CD4-positive, alpha-beta T cell treated with Interleukin-2 at 100 ng/mL for 4 hours (primary cell): ENCODE data around the gene PITPNC1.
"Not testable (repeated sequence)": the region's sequence is repeated elsewhere in the genome, so short reads cannot be mapped to it uniquely, and the experiment has no call there.

ENCODE experiments used
- DNase-seq: peaks from one replicate; pipeline ENCODE4 v3.0.0-alpha.2; 2020; ENCODE audit warnings: low spot score

PITPNC1 gene

DNA sequence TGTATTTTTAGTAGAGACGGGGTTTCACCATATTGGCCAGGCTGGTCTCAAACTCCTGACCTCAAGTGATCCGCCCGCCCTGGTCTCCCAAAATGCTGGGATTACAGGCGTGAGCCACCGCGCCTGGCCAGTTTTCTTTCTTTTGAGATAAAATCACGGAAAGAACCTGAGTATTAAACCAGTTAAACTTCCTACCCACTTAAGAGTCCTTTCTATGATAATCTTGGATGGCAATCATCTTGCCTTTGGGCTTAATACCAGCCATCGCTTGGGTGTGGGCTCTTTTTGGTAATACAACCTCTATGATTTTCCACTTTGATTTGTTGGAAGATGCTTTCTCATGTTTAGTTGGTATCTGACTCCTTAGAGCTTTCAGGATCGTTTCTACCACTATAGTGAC lies 24.0 kb downstream of the PITPNC1 start:
- no peak for DNase-seq

DNA sequence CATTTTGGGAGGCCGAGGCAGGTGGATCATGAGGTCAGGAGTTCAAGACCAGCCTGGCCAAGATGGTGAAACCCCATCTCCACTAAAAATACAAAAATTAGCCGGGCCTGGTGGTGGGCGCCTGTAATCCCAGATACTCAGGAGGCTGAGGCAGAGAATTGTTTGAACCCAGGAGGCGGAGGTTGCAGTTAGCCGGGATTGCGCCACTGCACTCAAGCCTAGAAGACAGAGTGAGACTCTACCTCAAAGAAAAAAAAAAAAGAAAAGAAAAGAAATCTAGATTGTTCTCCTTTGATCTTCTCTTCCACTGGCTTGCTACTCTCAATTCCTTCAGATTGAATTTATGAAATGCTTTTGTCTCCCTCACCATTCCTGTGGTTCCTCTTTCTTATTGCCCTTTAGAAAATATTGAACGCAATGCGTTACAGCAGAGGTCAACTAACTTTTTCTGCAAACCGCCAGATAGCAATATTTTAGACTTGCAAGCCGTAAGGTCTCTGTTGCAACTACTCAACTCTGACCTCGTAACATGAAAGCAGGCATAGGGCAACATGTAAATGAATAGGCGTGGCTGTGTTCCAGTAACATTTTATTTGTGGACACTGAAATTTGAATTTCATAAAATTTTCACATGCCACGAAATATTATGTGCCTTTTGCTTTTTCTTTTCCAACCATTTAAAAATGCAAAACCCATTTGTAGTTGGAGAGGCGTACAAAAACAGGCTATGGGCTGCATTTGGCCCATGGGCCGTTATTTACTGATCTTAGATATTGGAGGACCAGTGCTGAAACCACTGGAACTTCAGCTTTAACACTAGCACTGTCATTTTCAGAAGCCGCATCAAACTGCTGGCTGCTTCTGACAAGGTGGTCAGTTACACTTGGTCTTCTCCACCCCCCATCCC lies 24.8 kb downstream of the PITPNC1 start:
- DNase-seq = no peak

DNA sequence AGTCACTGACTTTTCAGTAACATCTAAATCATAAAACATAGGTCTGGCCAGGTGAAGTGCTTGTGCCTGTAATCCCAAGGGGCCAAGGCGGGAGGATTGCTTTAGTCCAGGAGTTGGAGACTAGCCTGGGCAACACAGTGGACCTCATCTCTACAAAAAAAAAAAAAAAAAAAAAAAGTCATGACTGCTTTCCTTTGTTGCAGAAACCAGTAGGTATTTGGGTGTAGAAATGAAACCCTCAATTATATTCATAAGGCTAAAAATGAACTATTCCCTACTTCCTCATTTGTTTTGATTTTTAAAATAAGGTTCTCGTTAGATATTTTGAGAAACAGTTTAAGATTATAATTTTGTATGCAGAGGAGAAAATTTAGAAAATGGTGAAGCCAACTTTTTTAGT lies 26.0 kb downstream of the PITPNC1 start:
- DNase-seq = no peak

DNA sequence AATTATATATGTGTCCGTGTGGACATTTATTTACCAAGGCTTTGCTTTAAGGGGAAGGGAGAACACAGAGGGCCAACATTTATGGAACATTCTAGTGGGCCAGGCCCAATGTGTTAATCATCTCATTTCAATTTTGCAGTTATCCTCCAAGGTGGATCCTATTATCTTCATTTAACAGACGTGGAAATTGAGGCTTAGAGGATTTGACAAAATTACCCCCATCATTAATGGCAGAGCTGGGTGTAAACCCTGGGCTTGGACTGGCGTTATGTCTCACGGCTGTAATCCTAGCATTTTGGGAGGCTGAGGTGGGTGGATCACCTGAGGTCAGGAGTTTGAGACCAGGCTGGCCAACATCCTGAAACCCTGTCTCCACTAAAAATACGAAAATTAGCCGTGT lies 26.4 kb downstream of the PITPNC1 start:
- no peak for DNase-seq

DNA sequence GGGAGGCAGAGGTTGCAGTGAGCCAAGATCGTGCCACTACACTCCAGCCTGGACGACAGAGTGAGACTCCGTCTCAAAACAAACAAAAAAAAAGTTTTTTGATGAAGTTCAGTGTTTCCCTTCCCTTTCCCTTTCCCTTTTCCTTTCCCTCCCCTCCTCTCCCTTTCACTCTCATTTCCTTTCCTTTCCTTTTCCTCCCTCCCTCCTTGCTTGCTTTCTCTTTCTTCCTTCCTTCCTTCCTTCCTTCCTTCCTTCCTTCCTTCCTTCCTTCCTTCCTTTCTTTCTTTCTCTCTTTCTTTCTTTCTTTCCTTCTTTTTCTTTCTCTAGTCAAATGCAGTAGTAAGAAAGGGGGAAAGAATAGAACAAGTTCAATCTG lies 31.4 kb downstream of the PITPNC1 start:
- not testable (repeated sequence) for DNase-seq

DNA sequence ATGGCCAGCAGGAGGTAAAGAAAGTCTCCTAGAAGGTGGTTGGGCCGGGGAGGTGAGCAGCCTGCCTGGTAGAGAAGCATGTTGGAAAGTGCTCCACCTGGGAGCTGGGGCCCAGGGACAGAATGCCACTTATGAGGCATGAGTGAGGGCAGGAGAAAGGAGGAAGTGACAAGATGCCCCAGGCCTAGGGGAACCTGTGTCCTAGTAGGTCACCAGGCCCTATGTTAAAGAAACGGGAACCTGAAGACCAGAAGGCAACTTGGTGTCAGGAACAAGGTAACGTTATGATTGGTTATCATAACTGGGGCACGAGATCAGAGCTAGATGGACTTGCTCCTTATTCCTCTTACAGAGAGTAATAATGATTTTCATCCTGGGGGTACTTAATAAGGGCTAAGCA lies 34.3 kb downstream of the PITPNC1 start:
- DNase-seq = no peak

DNA sequence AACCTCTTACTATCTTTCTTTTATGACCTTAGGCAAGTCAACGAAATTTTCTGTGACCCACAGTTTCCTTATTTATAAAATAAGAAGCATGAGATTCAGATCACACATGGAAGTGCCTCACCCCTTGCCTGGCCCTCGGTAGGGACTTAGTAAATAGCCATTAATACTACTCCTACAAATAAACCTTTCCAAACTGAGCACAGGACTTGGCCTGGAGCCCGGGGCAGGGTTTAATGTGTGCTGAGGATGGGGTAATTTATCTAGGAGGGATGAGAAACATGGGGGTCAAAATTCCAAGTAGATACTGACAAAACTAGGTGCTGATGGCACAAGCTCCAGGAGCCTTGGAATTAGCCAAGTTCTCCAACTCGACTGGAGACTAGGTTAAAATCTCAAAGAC lies 35.0 kb downstream of the PITPNC1 start:
- no peak for DNase-seq

DNA sequence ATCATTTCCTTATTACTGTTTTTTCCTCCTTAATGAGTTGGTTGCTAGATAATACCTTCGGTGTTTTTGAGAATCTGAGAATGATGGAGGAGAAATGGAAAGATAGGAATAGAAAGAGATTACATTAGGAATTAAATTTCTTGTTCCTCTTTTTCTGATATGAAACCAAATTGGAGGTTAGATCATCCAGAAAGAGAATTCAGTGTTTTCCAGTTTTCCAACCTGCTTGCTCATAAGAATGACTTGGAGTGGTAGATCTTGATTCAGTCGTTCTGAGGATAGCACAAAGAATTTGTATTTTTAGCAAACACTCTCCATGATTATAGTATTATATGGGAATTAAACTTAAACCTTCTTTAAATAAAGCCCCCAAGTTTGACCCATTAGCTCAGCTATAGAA lies 35.9 kb downstream of the PITPNC1 start:
- no peak for DNase-seq

DNA sequence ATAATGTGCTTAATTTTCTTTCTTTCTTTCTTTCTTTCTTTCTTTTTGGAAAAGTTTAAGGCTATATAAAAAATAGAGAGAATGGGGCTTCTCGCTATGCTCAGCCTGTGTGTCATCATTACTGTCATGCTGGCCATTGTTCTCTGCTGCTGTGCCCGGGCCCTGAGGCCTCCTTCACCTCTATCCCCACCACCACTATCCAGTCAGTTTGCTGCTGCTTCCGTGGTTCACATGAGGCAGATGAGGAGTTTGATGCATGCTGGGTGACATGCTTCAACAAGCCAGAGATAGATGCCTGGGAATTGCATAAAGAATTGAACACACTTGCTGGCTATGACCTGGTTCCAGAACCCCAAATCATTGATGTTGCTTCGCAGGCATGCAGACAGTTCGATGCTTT lies 36.3 kb downstream of the PITPNC1 start:
- no peak for DNase-seq

DNA sequence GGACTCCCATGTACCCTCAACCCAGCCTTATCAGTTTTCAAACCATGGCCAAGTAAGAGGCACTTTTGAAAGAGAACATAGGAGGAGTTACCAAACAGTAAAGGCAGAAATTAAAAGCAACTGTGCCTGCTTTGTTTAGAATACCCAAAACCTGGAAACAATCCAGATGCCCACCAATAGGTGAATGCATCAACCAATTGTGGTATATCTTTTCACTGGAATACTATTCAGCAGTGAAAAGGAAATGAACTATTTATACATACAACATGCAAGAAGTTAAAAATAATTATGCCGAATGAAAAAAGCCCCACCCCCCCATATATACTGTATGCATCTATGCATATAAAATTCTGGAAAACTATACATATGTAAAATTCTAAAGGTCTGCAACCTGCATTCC lies 37.0 kb downstream of the PITPNC1 start:
- no peak for DNase-seq

DNA sequence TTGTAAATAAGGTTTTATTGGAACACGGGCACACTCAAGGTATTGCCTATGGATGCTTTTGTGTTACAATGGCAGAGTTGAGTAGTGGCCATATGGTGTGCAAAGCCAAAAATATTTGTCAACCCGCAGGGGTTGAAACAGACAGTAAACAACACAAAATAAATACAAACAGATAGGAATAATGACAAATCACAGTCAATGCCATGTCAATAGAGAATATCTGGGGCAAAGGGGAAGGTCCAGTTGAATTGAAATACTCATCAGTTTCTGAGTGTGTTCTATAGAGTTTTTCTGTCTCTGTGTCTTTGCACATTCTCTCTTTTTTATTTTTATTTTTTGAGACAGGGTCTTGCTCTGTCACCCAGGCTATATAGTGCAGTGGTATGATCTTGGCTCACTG lies 37.5 kb downstream of the PITPNC1 start:
- no peak for DNase-seq

DNA sequence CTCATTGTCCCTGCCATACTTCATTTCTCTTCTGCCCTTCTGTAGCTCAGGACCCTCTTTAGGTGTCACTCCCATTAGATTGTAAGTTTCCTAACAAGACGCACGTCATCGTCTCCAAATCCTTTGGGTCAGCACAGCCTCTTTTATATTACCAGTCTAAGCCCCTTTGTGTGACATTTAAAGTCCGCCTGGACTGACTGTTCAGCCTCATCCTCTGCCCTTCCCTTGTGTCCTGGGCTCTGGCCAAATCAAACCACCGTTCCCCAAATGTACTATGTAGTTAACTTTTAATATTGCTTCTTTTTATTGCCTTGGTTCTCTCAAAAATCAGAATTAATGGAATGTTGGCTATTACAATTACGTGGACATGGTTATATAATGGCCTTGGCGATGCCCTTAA lies 38.2 kb downstream of the PITPNC1 start:
- DNase-seq = no peak

DNA sequence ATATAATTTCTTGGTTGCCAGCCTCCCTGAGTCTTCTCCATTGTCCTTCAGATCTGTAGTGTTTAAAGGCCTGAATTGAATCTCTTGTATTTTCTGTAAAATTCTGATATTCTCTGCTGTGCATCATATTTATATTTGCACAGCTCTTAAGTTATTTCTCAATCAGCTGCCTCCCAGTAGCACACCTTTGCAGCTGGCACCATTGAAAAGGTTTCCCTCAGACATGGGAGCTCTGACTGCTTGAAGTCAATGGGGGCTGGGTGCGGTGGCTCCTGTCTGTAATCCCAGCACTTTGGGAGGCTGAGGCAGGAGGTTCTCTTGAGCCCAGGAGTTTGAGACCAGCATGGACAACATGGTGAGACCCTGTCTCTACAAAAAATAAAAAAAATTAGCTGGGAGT lies 40.4 kb downstream of the PITPNC1 start:
- DNase-seq = no peak

DNA sequence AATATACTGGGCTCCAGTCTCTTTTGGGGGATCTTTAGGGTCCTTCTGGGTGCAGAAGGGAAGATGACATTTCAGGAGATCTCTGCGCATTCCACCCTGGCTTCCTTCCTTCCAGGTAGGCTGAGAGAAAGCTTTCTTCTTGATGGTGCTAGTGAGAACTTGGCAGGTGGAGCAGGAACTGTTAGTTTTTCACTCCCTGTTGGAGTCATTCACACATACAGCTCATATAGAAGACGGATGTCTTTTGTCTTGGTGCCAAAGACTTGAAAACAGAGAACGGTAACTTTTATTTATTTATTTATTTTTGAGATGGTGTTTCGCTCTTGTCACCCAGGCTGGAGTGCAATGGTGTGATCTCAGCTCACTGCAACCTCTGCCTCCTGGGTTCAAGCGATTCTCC lies 43.9 kb downstream of the PITPNC1 start:
- DNase-seq = no peak

DNA sequence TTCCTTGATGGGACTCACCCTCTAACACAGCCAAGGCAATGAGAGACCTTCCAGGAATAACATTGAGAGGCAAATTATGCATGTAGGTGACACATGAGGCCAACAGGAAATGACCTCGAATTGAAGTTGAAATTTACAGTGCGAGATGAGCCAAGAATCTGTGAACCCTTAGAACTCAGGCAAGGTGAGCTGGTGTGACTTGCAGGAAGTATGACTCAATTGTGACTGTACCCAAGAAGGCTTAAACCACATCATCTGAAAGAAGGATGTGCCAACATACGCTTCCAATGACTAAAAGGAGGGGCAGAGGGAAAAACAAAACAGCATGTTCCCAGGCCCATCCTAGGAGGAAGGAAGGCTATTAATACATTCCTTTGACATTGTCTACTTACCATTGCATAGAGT lies 44.8 kb downstream of the PITPNC1 start:
- peak; percentile 93 for DNase-seq

DNA sequence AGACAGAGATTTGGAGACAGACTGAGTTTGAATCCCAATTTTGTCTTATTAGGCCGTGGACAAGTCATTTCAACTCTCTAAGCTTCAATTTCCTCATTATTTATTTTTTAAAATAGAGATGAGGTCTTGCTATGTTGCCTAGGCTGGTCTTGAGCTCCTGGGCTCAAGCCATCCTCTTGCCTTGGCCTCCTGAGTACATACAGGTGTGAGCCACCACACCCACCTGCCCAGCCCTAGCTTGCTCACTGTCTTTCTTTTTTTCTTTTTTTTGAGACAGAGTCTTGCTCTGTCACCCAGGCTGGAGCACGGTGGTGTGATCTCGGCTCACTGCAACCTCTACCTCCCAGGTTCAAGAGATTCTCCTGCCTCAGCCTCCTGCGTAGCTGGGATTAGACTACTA lies 45.2 kb downstream of the PITPNC1 start:
- peak; percentile 64 for DNase-seq

DNA sequence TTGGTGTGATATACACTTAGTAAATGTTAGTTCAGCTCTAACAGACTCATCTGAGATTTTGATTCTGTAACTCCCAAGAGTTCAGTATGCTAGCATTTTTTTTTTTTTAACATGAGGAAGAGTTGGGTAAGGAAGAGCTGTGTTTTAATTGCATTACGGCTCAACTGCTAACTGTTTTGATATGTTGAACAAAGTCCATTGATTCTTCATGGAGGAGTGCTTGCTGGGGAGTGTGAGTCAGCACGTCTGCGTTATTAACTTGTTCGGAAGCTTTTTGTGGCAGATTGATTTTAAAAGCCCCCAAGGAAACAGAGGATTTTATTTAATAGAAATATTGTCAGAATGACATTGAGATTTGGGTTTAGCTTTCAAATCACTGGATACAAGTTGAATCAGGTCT lies 45.8 kb downstream of the PITPNC1 start:
- DNase-seq = no peak

DNA sequence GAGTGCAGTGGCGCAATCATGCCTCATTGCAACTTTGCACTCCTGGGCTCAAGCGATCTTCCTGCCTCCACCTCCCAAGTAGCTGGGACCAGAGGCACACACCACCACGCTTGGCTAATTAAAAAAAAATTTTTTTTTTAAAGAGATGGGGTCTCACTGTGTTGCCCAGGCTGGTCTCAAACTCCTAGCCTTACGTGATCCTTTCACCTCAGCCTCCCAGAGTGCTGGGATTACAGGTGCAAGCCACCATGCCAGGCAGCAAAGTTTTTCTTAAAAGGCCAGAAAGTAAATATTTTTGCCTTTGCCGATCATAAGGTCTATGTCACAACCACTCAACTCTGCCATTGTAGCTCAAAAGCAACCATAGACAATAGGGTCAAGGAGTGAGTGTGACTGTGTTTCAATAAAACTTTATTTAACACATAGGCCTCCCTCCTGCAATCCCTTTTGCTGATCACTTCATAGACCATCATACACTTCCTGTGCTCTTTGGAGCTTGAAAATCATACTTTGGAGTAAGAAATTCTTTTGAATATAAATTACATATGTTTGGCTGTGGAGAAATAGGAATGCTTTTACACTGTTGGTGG lies 48.6 kb downstream of the PITPNC1 start:
- DNase-seq = no peak

DNA sequence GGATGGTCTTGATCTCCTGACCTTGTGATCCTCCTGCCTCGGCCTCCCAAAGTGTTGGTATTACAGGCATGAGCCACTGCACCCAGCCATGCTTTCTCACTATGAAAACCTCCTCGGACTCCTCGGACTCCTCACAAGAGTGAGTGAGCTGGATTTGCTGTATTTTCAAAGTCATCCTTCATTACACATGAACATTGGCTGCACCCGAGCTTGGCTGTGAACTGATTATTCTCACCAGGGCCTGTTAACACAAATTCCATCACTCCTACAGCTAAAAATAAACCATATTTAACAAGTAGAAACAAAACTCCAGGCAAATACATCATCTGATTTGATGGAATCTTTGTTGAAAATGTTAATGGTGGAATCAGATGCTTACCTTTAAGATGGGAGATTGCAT lies 50.3 kb downstream of the PITPNC1 start:
- no peak for DNase-seq

DNA sequence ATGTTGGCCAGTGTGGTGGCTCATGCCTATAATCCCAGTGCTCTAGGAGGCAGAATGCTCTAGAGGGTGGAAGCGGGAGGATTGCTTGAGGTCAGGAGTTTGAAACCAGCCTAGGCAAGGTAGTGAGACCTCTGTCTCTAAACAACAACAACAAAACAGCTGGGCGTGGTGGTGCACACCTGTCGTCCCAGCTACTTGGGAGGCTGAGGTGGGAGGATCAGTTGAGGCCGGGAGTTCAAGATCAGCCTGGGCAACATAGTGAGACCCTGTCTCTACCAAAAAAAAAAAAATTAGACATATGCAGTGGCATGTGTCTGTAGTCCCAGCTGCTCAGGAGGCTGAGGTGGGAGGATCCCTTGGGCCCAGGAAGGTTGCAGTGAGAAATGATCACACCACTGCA lies 53.4 kb downstream of the PITPNC1 start:
- not testable (repeated sequence) for DNase-seq

DNA sequence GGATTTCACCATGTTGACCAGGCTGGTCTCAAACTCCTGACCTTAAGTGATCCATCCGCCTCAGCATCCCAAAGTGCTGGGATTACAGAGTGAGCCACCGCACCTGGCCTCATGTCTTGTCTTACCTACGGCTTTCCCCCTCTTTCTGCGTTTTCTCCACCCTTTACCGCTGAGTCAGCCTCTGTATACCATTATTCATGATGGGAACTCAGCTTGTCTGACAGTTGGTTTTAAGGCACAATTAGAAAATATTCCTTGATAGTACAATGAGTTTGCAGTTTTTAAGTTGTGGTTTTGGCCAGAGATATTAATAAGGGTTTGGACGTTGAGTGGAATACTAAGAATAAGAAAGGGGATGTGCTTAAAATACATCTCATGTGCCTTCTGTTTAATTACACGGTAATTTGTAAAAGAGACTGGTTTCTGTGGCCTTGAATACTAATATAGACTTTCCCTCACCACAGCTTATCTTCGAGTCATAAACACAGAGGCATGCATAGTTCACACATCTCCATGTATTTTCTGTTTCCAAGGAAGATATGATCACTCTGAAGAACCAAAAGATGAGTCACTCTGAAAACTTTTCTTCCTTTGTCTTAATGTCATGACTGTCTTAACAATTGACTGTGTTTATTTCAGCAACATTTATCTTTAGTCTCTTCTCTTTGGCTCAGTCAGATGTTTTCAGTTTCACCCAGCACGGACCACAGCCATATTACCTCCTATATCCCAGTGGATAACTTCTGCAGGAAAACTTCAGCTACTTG lies 54.4 kb downstream of the PITPNC1 start:
- peak; percentile 76 for DNase-seq

DNA sequence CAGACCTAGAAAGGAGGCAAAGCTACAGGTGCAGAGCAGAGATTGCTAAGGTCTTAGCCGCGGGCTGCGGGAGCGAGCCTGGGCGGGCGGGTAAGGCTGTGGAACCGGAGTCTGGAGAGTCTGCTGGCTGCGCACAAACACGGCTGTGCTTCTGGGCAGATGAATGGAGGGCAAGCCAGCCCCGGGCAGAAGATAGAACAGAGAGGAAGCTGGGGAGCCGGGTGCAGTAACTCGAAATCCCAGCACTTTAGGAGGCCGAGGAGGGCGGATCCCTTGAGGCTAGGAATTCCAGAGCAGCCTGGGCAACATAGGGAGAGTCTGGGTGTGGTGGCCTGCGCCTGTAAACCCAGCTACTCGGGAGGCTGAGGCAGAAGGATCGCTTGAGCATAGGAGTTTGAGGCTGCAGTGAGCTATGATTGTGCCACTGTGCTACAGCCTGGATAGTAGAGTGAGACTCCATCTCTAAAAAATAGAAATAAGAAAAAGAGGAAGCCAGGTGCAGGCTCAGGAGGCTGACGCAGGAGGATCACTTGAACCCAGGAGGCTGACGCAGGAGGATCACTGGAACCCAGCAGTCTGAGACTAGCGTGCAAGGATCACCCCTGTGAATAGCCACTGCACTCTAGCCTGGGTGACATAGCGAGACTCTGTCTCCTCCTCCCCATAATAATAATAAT lies 56.3 kb downstream of the PITPNC1 start:
- DNase-seq = no peak
